ENCODE results near the gene SLC15A4. TPM values are rescaled to one million over a fixed set of nuclear protein-coding genes. Genes with fewer than 3 reads are reported as not detected.
"Not testable (repeated sequence)": the region's sequence is repeated elsewhere in the genome, so short reads cannot be mapped to it uniquely, and the experiment has no call there.

The SLC15A4 gene
- total RNA-seq, 1 donor from 2014 or later = 38.8 TPM

DNA sequence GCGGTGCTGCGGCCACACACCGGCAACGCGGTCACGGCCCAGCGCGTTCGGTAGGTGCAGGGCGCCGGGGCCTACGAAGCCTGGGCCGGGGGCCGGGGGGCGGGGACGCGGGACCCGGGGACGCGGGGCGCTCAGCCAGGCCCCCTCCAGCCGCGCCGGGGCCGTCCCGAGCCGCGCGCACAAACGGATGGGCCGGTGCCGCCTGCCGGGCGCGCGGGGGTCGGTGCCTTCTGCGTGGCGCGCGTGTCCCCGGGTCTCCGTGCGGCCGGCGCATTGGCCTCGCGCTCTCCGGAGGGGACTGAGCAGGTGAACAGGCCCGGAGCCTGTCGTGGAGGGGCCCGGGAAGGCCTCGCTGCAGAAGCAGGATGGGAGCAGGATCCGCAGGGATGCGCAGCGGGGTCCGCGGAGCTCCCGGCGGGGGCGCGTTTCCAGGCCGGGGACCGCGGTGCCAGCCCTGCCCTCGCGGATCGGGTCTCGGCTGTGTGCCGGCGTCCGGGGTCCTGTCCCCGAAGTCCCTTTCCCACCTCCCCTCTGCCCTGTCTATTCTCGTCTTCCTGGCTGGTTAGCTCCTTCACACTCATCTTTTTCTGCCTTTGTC lies 29.9 kb upstream of the SLC15A4 start:
- H3K9me3 Mint-ChIP-seq = no peaks in the 10 kb centered on the region
- peaks cover 3% of the 10 kb centered on the region for H3K36me3 Mint-ChIP-seq (ENCODE audit: low read depth)
- peak overlapping the region; percentile 65 for H3K4me3 Mint-ChIP-seq (ENCODE audit: low read depth)
- intact Hi-C loops (cut with micrococcal nuclease) = no loop called here
- H3K27ac Mint-ChIP-seq = no peak overlapping the region
- H3K27me3 Mint-ChIP-seq (ENCODE audit: low read depth) = peaks cover 40% of the 10 kb centered on the region
- no peak for DNase-seq (ENCODE audit: low spot score)
- H3K4me1 Mint-ChIP-seq (ENCODE audit: low read depth) = no peaks in the 10 kb centered on the region

DNA sequence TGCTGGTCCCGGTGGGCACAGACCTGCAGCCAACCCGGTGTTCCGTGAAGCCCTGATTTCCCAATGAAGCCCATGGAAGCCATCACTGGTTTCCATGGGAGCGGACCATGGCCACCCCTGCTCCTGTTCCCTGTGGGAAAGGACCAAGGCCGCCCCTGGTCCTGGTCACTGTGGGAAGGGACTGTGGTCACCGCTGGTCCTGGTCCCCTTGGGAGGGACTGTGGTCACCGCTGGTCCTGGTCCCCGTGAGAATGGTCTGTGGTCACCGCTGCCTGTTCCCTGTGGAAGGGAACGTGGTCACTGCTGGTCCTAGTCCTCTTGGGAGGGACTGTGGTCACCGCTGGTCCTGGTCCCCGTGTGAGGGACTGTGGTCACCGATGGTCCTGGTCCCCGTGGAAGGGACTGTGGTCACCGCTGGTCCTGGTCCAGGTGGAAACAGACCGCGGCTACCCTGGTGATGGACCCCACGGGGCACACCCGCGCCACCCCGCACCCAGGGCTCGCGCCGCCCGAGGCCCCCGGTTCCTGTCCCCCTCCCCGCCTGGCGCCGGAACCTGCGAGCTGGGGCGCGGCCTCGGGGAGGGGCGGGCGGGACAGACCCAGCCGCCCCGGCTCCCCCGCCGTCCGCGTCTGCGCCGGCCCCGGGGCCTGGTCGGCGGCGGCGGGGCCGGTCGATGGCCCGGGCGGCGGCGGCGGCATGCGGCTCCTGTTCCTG lies 29.3 kb upstream of the SLC15A4 start, which contains the start of gene GLT1D1:
GLT1D1 (plus strand) TSS at position 594 of the 715 bp plus-strand sequence; CDS start at position 698, 104 bp downstream.
- peaks cover 40% of the 10 kb centered on the region for H3K27me3 Mint-ChIP-seq (ENCODE audit: low read depth)
- intact Hi-C loops (cut with micrococcal nuclease) = no loop called here
- peak within 1 kb of the TSS; percentile 66 for H3K4me3 Mint-ChIP-seq (ENCODE audit: low read depth)
- H3K4me1 Mint-ChIP-seq (ENCODE audit: low read depth) = no peaks in the 10 kb centered on the region
- peaks cover 3% of the 10 kb centered on the region for H3K36me3 Mint-ChIP-seq (ENCODE audit: low read depth)
- H3K9me3 Mint-ChIP-seq = no peaks in the 10 kb centered on the region
- DNase-seq (ENCODE audit: low spot score) = no peak
- H3K27ac Mint-ChIP-seq = no peak within 1 kb of the TSS

DNA sequence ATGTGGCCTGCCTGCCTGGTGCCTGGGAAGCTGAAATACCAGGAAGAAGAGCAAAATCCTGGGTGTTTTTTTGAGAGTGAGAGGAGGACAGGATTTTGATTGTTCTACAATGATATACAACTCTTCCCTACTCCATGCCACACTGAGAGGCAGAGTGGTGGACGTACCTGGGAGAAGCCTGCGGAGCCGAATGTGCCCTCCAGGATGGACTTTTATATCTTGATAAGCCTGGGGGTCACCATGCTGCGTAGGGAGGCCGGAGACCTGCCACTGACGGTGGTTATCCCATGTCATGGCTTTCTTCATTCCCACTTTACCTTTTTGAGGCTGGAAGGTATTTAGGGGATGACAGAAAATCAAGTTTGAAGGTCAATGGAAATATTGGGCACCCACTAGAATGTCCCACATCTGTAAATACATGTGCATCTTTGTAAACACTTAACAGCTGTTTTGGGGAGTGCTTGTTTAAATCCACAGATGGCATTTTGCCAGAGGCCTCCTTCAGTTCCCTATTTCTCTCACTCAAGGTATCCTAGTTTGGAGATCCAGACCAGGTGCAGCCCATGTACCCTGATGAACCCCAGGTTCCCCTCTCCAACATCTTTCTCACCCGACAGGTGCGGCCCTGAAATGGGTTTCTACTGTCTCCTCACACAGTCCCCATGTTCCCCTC lies 28.4 kb upstream of the SLC15A4 start:
- Mint-ChIP-seq H3K27ac (no peak overlapping the region), H3K9me3 (no peaks in the 10 kb centered on the region)

DNA sequence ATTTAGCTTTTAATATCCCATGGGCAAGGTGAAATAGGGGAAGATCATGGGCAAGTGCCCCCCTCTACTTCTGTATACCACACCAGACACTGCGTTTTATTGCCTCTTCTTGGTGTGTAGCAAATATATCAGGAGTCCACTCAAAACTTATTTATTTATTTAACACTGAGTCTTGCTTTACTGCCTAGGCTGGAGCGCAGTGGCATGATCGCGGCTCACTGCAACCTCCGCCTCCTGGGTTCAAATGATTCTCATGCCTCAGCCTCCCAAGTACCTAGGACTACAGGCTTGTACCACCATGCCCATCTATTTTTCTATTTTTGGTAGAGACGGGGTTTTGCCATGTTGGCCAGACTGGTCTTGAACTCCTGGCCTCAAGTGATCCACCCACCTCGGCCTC lies 27.7 kb upstream of the SLC15A4 start:
- peaks cover 33% of the 10 kb centered on the region for H3K27me3 Mint-ChIP-seq (ENCODE audit: low read depth)
- intact Hi-C loops (cut with micrococcal nuclease); H3K4me1 Mint-ChIP-seq (ENCODE audit: low read depth); H3K27ac Mint-ChIP-seq; H3K4me3 Mint-ChIP-seq (ENCODE audit: low read depth); H3K9me3 Mint-ChIP-seq; DNase-seq (ENCODE audit: low spot score); H3K36me3 Mint-ChIP-seq (ENCODE audit: low read depth): not testable (repeated sequence)

More for the DNA sequence above, 28.4 kb upstream of the SLC15A4 start:
- Mint-ChIP-seq H3K4me3 (ENCODE audit: low read depth) (no peak overlapping the region), H3K36me3 (ENCODE audit: low read depth) (no peaks in the 10 kb centered on the region), H3K27me3 (ENCODE audit: low read depth) (peaks cover 35% of the 10 kb centered on the region), H3K4me1 (ENCODE audit: low read depth) (no peaks in the 10 kb centered on the region)
- no peak for DNase-seq (ENCODE audit: low spot score)
- intact Hi-C loops (cut with micrococcal nuclease) = no loop called here

DNA sequence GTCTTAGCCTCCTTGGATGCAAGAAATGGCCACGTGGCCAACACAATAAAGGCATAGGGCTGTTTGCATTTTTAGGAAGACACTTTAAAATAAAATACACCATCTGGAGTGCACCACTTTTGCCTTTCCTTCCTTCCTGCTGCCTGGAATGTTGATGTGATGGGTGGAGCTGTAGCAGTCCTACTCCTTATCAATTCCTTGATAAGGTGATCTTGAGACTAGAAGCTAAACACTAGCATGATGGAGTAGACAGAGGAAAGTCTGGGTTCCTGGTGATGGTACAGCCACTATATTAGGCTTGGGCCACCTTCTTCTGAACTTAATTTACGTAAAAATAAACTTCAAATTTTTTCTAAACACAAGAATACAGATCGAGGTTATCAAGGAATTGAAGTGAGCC lies 26.6 kb upstream of the SLC15A4 start:
- Mint-ChIP-seq H3K9me3 (no peaks in the 10 kb centered on the region), H3K27me3 (ENCODE audit: low read depth) (peaks cover 30% of the 10 kb centered on the region), H3K4me1 (ENCODE audit: low read depth) (no peaks in the 10 kb centered on the region), H3K36me3 (ENCODE audit: low read depth) (no peaks in the 10 kb centered on the region), H3K4me3 (ENCODE audit: low read depth) (no peak overlapping the region), H3K27ac (no peak overlapping the region)
- intact Hi-C loops (cut with micrococcal nuclease) = no loop called here
- DNase-seq (ENCODE audit: low spot score) = no peak

GRCh38 chr12:128849806-128850205 lies 26.0 kb upstream of the SLC15A4 start:
- H3K9me3 Mint-ChIP-seq; H3K36me3 Mint-ChIP-seq (ENCODE audit: low read depth); H3K27ac Mint-ChIP-seq; intact Hi-C loops (cut with micrococcal nuclease); DNase-seq (ENCODE audit: low spot score); H3K4me1 Mint-ChIP-seq (ENCODE audit: low read depth); H3K4me3 Mint-ChIP-seq (ENCODE audit: low read depth): not testable (repeated sequence)
- H3K27me3 Mint-ChIP-seq (ENCODE audit: low read depth) = peaks cover 29% of the 10 kb centered on the region

GRCh38 chr12:128848371-128848770 lies 24.6 kb upstream of the SLC15A4 start:
- intact Hi-C loops (cut with micrococcal nuclease) = no loop called here
- DNase-seq (ENCODE audit: low spot score) = no peak
- H3K27me3 Mint-ChIP-seq (ENCODE audit: low read depth) = peaks cover 21% of the 10 kb centered on the region
- peaks cover 1% of the 10 kb centered on the region for H3K4me1 Mint-ChIP-seq (ENCODE audit: low read depth)
- no peak overlapping the region for H3K27ac Mint-ChIP-seq
- H3K4me3 Mint-ChIP-seq (ENCODE audit: low read depth) = no peak overlapping the region
- no peaks in the 10 kb centered on the region for H3K9me3 Mint-ChIP-seq
- H3K36me3 Mint-ChIP-seq (ENCODE audit: low read depth) = no peaks in the 10 kb centered on the region

DNA sequence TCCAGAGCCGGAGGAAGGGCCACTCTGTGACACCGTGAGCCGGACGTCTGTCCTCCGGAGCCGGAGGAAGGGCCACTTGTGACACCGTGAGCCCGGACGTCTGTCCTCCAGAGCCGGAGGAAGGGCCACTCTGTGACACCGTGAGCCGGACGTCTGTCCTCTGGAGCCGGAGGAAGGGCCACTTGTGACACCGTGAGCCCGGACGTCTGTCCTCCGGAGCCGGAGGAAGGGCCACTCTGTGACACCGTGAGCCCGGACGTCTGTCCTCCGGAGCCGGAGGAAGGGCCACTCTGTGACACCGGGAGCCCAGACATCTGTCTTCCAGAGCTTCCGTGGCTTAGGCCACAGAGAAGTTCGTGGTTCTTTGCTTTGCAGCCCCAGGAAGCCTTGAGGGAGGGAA lies 22.9 kb upstream of the SLC15A4 start:
- H3K36me3 Mint-ChIP-seq (ENCODE audit: low read depth); H3K4me3 Mint-ChIP-seq (ENCODE audit: low read depth); H3K4me1 Mint-ChIP-seq (ENCODE audit: low read depth); H3K27ac Mint-ChIP-seq; intact Hi-C loops (cut with micrococcal nuclease); H3K9me3 Mint-ChIP-seq; DNase-seq (ENCODE audit: low spot score): not testable (repeated sequence)
- peaks cover 13% of the 10 kb centered on the region for H3K27me3 Mint-ChIP-seq (ENCODE audit: low read depth)

- H3K27ac Mint-ChIP-seq = peak overlapping the region; percentile 7
- no peaks in the 10 kb centered on the region for H3K36me3 Mint-ChIP-seq (ENCODE audit: low read depth)
- intact Hi-C loops (cut with micrococcal nuclease) = no loop called here
- H3K4me1 Mint-ChIP-seq (ENCODE audit: low read depth) = peaks cover 15% of the 10 kb centered on the region
- no peak for DNase-seq (ENCODE audit: low spot score)
- no peak overlapping the region for H3K4me3 Mint-ChIP-seq (ENCODE audit: low read depth)
- H3K27me3 Mint-ChIP-seq (ENCODE audit: low read depth) = peaks cover 6% of the 10 kb centered on the region
- H3K9me3 Mint-ChIP-seq = no peaks in the 10 kb centered on the region
Measured at GRCh38 chr12:128844031-128844635, 20.4 kb upstream of the SLC15A4 start.

DNA sequence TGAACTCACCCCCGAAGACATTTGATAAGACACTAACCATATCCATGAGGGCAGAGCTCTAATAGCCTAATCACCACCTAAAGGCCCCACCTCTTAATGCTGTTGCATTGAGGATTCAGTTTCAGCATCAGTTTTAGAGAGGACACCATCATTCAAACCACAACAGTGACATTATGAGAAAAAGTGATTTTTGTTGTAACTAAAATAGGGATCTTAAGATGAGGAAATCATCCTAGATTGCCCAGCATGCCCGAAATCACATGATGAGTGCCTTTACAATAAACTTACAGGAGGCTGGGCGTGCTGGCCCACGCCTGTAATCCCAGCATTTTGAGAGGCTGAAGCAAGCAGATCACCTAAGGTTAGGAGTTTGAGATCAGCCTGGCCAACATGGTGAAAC lies 19.8 kb upstream of the SLC15A4 start:
- no peaks in the 10 kb centered on the region for H3K9me3 Mint-ChIP-seq
- peaks cover 15% of the 10 kb centered on the region for H3K4me1 Mint-ChIP-seq (ENCODE audit: low read depth)
- H3K27ac Mint-ChIP-seq = no peak overlapping the region
- H3K36me3 Mint-ChIP-seq (ENCODE audit: low read depth) = no peaks in the 10 kb centered on the region
- intact Hi-C loops (cut with micrococcal nuclease) = no loop called here
- H3K27me3 Mint-ChIP-seq (ENCODE audit: low read depth) = peaks cover 8% of the 10 kb centered on the region
- no peak for DNase-seq (ENCODE audit: low spot score)
- H3K4me3 Mint-ChIP-seq (ENCODE audit: low read depth) = no peak overlapping the region

DNA sequence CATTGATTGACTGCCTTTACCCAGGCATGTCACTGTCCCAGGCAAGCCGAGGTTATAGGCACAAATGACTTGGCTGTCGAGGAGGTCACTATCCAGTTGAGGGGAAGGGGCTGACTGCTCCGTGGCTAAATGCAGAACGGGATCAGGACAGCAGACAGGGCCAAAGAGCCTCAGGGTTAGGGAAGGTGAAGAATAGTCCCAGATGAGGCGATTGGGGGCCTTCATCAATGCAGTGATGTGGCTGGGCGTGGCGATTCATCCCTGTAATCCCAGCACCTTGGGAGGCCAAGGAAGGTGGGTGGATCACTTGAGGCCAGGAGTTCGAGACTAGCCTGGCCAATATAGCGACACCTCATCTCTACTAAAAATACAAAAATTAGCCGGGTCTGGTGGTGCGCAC lies 18.8 kb upstream of the SLC15A4 start:
- Mint-ChIP-seq H3K4me1 (ENCODE audit: low read depth) (peaks cover 15% of the 10 kb centered on the region), H3K9me3 (no peaks in the 10 kb centered on the region), H3K36me3 (ENCODE audit: low read depth) (no peaks in the 10 kb centered on the region), H3K4me3 (ENCODE audit: low read depth) (no peak overlapping the region), H3K27ac (no peak overlapping the region), H3K27me3 (ENCODE audit: low read depth) (peaks cover 8% of the 10 kb centered on the region)
- DNase-seq (ENCODE audit: low spot score) = no peak
- intact Hi-C loops (cut with micrococcal nuclease) = no loop called here

GRCh38 chr12:128840862-128841468 lies 17.2 kb upstream of the SLC15A4 start:
- no peaks in the 10 kb centered on the region for H3K36me3 Mint-ChIP-seq (ENCODE audit: low read depth)
- intact Hi-C loops (cut with micrococcal nuclease) = no loop called here
- no peak overlapping the region for H3K4me3 Mint-ChIP-seq (ENCODE audit: low read depth)
- no peak for DNase-seq (ENCODE audit: low spot score)
- H3K4me1 Mint-ChIP-seq (ENCODE audit: low read depth) = peaks cover 15% of the 10 kb centered on the region
- no peaks in the 10 kb centered on the region for H3K9me3 Mint-ChIP-seq
- H3K27me3 Mint-ChIP-seq (ENCODE audit: low read depth) = peaks cover 8% of the 10 kb centered on the region
- H3K27ac Mint-ChIP-seq = no peak overlapping the region

Data from activated T-helper 2 cell treated with anti-CD3 and anti-CD28 coated beads, Interferon-gamma antibody, Interleukin-2, Interleukin-4, amounts not matched to agents 10 μg/mL and 5 μg/mL and 100 μg/mL, durations not matched to agents 14 hours and 24 hours and 36 hours (primary cell).